ENCODE data around the gene COP1.
"Not testable (repeated sequence)": the region's sequence is repeated elsewhere in the genome, so short reads cannot be mapped to it uniquely, and the experiment has no call there.

COP1 gene

GRCh38 chr1:176208034-176208433 lies 948 bp upstream of the COP1 start:
- peaks cover 37% of the 10 kb centered on the region for H3K4me1 Mint-ChIP-seq (ENCODE audit: low read depth)
- no peaks in the 10 kb centered on the region for H3K9me3 Mint-ChIP-seq (ENCODE audit: low read depth)
- peak overlapping the region; percentile 98 for H3K4me3 Mint-ChIP-seq
- peak overlapping the region; percentile 98 for H3K27ac Mint-ChIP-seq
- peaks cover 3% of the 10 kb centered on the region for H3K36me3 Mint-ChIP-seq
- no peaks in the 10 kb centered on the region for H3K27me3 Mint-ChIP-seq

GRCh38 chr1:176206006-176206960 lies 803 bp downstream of the COP1 start:
- H3K4me3 Mint-ChIP-seq = peak overlapping the region; percentile 96
- H3K27ac Mint-ChIP-seq = peak overlapping the region; percentile 17
- no peaks in the 10 kb centered on the region for H3K9me3 Mint-ChIP-seq (ENCODE audit: low read depth)
- H3K27me3 Mint-ChIP-seq = no peaks in the 10 kb centered on the region
- H3K36me3 Mint-ChIP-seq = peaks cover 3% of the 10 kb centered on the region
- H3K4me1 Mint-ChIP-seq (ENCODE audit: low read depth) = peaks cover 50% of the 10 kb centered on the region

- peaks cover 3% of the 10 kb centered on the region for H3K36me3 Mint-ChIP-seq
- peak overlapping the region; percentile 96 for H3K4me3 Mint-ChIP-seq
- H3K9me3 Mint-ChIP-seq (ENCODE audit: low read depth) = no peaks in the 10 kb centered on the region
- peaks cover 54% of the 10 kb centered on the region for H3K4me1 Mint-ChIP-seq (ENCODE audit: low read depth)
- no peaks in the 10 kb centered on the region for H3K27me3 Mint-ChIP-seq
- H3K27ac Mint-ChIP-seq = peak overlapping the region; percentile 17
Observed at GRCh38 chr1:176205332-176205914, 1.7 kb downstream of the COP1 start.

DNA sequence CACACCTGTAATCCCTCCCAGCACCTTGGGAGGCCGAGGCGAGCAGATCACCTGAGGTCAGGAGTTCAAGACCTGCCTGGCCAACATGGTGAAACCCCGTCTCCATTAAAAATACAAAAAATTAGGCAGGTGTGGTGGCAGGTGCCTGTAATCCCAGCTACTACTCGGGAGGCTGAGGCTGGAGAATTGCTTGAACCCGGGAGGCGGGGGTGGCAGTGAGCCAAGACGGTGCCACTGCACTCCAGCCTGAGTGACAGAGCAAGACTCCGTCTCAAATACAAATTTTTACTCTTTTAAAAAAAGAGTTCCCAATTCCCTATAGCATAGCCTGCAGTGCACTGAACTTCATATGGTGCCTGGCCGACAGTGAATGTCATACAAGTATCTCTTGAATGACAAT lies 2.4 kb downstream of the COP1 start:
- not testable (repeated sequence) for H3K36me3 Mint-ChIP-seq; H3K27me3 Mint-ChIP-seq; H3K9me3 Mint-ChIP-seq (ENCODE audit: low read depth)
- Mint-ChIP-seq H3K4me1 (ENCODE audit: low read depth) (peaks cover 62% of the 10 kb centered on the region), H3K4me3 (peak overlapping the region; percentile 96), H3K27ac (peak overlapping the region; percentile 17)

DNA sequence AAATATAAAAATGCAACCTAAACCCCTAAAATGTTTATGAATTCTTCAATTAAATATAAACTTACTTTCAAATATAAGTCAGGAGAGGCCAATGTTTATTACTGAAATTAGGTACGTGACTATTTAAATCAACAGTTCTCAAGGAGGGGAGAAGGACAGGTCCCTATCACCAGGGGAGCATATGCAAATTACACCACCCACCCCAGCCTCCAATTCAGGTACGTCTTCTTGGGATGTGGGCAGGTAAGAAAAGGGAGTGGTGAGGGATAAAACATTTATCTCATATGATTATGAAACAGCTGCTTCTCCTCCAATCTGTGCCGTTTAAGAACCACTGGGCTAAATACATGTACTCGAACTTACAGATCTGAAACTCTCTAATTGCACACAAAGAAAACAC lies 3.4 kb downstream of the COP1 start:
- peaks cover under 1% of the 10 kb centered on the region for H3K36me3 Mint-ChIP-seq
- no peaks in the 10 kb centered on the region for H3K9me3 Mint-ChIP-seq (ENCODE audit: low read depth)
- peak overlapping the region; percentile 23 for H3K27ac Mint-ChIP-seq
- H3K27me3 Mint-ChIP-seq = no peaks in the 10 kb centered on the region
- H3K4me1 Mint-ChIP-seq (ENCODE audit: low read depth) = peaks cover 69% of the 10 kb centered on the region
- peak overlapping the region; percentile 2 for H3K4me3 Mint-ChIP-seq

DNA sequence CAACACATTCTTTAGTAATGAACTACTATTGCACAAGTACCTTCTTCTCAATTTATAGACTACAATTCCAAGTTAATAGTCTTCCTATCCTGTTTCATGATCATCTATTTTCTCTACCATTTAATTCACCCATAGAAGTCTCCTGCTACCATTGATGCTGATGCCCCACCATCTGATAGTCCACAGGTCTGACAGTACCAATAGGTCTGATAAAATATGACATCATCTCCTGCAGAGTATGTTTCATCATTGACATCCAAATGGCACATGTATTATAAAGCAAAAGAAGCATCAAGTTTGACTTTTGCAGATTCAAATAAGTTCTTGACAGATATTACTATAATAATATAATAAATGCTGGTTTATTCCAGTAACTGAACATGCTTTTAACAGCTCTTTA lies 5.5 kb downstream of the COP1 start:
- Mint-ChIP-seq H3K27me3 (no peaks in the 10 kb centered on the region), H3K9me3 (ENCODE audit: low read depth) (no peaks in the 10 kb centered on the region), H3K4me1 (ENCODE audit: low read depth) (peaks cover 77% of the 10 kb centered on the region), H3K36me3 (peaks cover 2% of the 10 kb centered on the region), H3K4me3 (no peak overlapping the region), H3K27ac (no peak overlapping the region)

DNA sequence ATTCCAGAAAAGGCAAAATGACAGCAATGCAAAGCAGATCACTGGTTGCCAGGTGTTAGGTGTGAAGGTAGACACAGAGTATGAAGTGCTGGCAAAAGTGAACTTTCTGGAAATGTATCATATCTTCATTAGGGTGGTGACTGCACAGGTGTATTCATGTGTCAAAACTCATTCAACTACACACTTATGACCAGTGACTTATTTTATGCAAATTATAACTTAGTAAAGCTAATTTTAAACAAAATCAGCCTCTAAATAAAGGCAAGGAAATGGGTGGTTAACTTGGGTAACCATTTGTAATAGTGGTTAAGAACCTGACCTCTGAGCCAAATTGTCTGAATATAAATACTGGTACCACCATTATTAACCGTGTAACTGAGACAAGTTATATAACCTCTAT lies 7.4 kb downstream of the COP1 start:
- Mint-ChIP-seq H3K27me3 (no peaks in the 10 kb centered on the region), H3K36me3 (peaks cover 2% of the 10 kb centered on the region), H3K4me1 (ENCODE audit: low read depth) (peaks cover 82% of the 10 kb centered on the region), H3K27ac (no peak overlapping the region), H3K9me3 (ENCODE audit: low read depth) (no peaks in the 10 kb centered on the region), H3K4me3 (no peak overlapping the region)

DNA sequence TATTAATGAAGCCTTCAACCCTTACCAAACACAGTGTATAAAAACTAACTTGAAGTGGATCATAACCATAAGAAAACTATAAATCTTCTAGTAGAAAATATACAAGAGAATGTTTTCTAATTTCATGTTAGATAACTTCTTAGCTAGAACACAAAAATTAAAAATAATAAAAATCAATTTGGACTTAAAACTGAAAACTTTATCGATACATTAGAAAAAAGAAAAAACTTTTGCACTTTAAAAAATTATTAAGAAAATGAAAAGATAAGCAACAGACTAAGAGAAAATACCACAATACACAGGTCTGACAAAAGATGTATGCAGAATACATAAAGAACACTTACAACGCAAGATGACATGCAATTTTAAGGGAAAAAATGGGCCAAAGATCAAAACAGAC lies 8.7 kb downstream of the COP1 start:
- no peak overlapping the region for H3K27ac Mint-ChIP-seq
- no peaks in the 10 kb centered on the region for H3K27me3 Mint-ChIP-seq
- H3K9me3 Mint-ChIP-seq (ENCODE audit: low read depth) = peaks cover 7% of the 10 kb centered on the region
- no peak overlapping the region for H3K4me3 Mint-ChIP-seq
- peaks cover 81% of the 10 kb centered on the region for H3K4me1 Mint-ChIP-seq (ENCODE audit: low read depth)
- H3K36me3 Mint-ChIP-seq = peaks cover 5% of the 10 kb centered on the region

GRCh38 chr1:176196728-176197127 lies 10.4 kb downstream of the COP1 start:
- Mint-ChIP-seq H3K9me3 (ENCODE audit: low read depth) (peaks cover 8% of the 10 kb centered on the region), H3K36me3 (peaks cover 5% of the 10 kb centered on the region), H3K4me3 (peak overlapping the region; percentile 45), H3K27ac (peak overlapping the region; percentile 58), H3K27me3 (no peaks in the 10 kb centered on the region), H3K4me1 (ENCODE audit: low read depth) (peaks cover 82% of the 10 kb centered on the region)

DNA sequence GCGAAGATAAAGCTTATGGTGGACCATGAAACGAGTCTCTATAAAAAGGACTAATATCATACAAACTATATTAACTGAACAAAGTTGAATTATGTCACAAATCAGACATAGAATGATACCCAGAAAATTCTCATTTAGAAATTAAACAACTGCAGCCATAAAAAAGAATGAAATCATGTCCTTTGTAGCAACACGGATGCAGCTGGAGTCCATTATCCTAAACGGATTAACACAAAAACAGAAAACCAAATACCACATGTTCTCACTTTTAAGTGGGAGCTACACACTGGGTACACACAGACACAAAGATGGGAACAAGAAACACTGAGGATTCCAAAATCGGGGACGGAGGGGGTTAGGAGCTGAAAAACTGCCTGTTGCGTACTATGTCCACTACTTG lies 11.5 kb downstream of the COP1 start:
- Mint-ChIP-seq H3K4me1 (ENCODE audit: low read depth) (peaks cover 82% of the 10 kb centered on the region), H3K9me3 (ENCODE audit: low read depth) (peaks cover 8% of the 10 kb centered on the region), H3K27me3 (no peaks in the 10 kb centered on the region), H3K36me3 (peaks cover 5% of the 10 kb centered on the region), H3K4me3 (peak overlapping the region; percentile 23), H3K27ac (no peak overlapping the region)

DNA sequence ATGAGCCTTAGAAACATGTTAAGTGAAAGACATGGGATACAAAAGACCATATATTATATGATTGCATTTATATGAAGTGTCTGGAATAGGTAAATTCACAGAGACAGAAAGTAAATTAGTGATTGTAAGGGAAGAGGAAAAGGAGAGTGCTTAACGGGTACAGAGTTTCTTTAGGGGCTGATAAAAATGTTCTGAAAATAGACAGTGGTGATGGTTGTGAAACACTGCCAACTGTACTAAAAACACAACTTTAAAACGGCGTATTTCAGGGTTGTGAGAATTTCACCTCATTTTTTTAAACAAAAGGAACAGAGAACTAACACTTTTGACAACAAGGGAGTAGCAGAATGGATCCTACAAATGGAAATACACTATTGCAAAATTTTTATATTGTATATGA lies 13.4 kb downstream of the COP1 start:
- H3K36me3 Mint-ChIP-seq = peaks cover 4% of the 10 kb centered on the region
- H3K27me3 Mint-ChIP-seq = no peaks in the 10 kb centered on the region
- H3K9me3 Mint-ChIP-seq (ENCODE audit: low read depth) = peaks cover 8% of the 10 kb centered on the region
- H3K4me1 Mint-ChIP-seq (ENCODE audit: low read depth) = peaks cover 84% of the 10 kb centered on the region
- H3K4me3 Mint-ChIP-seq = no peak overlapping the region
- H3K27ac Mint-ChIP-seq = no peak overlapping the region

DNA sequence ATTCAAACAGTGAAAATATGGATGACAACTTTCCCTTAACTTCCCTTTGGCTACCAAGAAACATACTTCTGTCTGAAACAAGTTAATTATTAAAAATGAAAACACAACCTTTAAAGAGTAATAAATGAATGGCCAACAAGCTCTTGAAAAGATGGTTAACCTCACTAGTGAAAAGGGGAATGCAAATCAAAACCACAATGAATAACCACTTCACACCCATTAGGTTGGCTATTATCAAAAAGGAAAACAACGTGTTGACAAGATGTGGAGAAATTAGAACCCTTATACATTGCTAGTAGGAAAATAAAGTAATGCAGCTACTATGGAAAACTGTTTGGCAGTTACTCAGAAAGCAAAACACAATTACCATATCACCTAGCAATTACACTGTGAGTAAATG lies 14.1 kb downstream of the COP1 start:
- peaks cover 84% of the 10 kb centered on the region for H3K4me1 Mint-ChIP-seq (ENCODE audit: low read depth)
- peaks cover 3% of the 10 kb centered on the region for H3K36me3 Mint-ChIP-seq
- H3K27ac Mint-ChIP-seq = peak overlapping the region; percentile 7
- H3K27me3 Mint-ChIP-seq = no peaks in the 10 kb centered on the region
- H3K4me3 Mint-ChIP-seq = no peak overlapping the region
- peaks cover 8% of the 10 kb centered on the region for H3K9me3 Mint-ChIP-seq (ENCODE audit: low read depth)

GRCh38 chr1:176188604-176189003 lies 18.5 kb downstream of the COP1 start:
- peak overlapping the region; percentile 50 for H3K27ac Mint-ChIP-seq
- no peak overlapping the region for H3K4me3 Mint-ChIP-seq
- H3K36me3 Mint-ChIP-seq = peaks cover 1% of the 10 kb centered on the region
- H3K27me3 Mint-ChIP-seq = no peaks in the 10 kb centered on the region
- H3K4me1 Mint-ChIP-seq (ENCODE audit: low read depth) = peaks cover 73% of the 10 kb centered on the region
- peaks cover 2% of the 10 kb centered on the region for H3K9me3 Mint-ChIP-seq (ENCODE audit: low read depth)

- H3K27ac Mint-ChIP-seq = no peak overlapping the region
- H3K36me3 Mint-ChIP-seq = peaks cover 6% of the 10 kb centered on the region
- H3K9me3 Mint-ChIP-seq (ENCODE audit: low read depth) = no peaks in the 10 kb centered on the region
- no peak overlapping the region for H3K4me3 Mint-ChIP-seq
- peaks cover 65% of the 10 kb centered on the region for H3K4me1 Mint-ChIP-seq (ENCODE audit: low read depth)
- H3K27me3 Mint-ChIP-seq = no peaks in the 10 kb centered on the region
Observed at GRCh38 chr1:176187001-176187400, 20.1 kb downstream of the COP1 start.

GRCh38 chr1:176183618-176184017 lies 23.5 kb downstream of the COP1 start:
- peak overlapping the region; percentile 62 for H3K27ac Mint-ChIP-seq
- H3K4me1 Mint-ChIP-seq (ENCODE audit: low read depth) = peaks cover 51% of the 10 kb centered on the region
- H3K27me3 Mint-ChIP-seq = no peaks in the 10 kb centered on the region
- peaks cover 13% of the 10 kb centered on the region for H3K36me3 Mint-ChIP-seq
- no peak overlapping the region for H3K4me3 Mint-ChIP-seq
- no peaks in the 10 kb centered on the region for H3K9me3 Mint-ChIP-seq (ENCODE audit: low read depth)

Data from activated naive CD8-positive, alpha-beta T cell (primary cell).